Liver (tissue), 3 donors: ENCODE data around the gene AGTPBP1.

ENCODE experiments used
- EGR1 ChIP-seq, 2 donors: IDR thresholded peaks; 2 replicates each; pipeline ENCODE4 v1.6.1; 2016 to 2018; ENCODE audit warnings: antibody characterized with exemption in 2 of 2, low read depth in 2 of 2
- FOXA2 ChIP-seq: IDR thresholded peaks from 2 replicates; pipeline ENCODE4 v1.6.1; 2016; ENCODE audit warnings: antibody characterized with exemption
- HNF4A ChIP-seq, 2 donors: conservative IDR thresholded peaks; 2 replicates each; pipeline ENCODE4 v1.6.1; 2016; ENCODE audit warnings: antibody characterized with exemption in 2 of 2, mild to moderate bottlenecking in 2 of 2
- JUND ChIP-seq, 2 donors: IDR thresholded peaks; 2 replicates each; pipeline ENCODE4 v1.6.1; 2016; ENCODE audit warnings: antibody characterized with exemption in 2 of 2
- NR2F2 ChIP-seq: IDR thresholded peaks from 2 replicates; pipeline ENCODE4 v1.6.1; 2016; ENCODE audit warnings: antibody characterized with exemption
- RAD21 ChIP-seq, 2 donors: IDR thresholded peaks; 2 replicates each; pipeline ENCODE4 v1.6.1; 2016; ENCODE audit warnings: antibody characterized with exemption in 2 of 2, mild to moderate bottlenecking in 2 of 2
- YY1 ChIP-seq: IDR thresholded peaks from 2 replicates; pipeline ENCODE4 v1.6.1; 2016; ENCODE audit warnings: antibody characterized with exemption, mild to moderate bottlenecking
- TF ChIP-seq, protein P1 (sequence below): fragments of 150-350 bp; IDR thresholded peaks from 2 replicates; pipeline ENCODE4 v1.5.1; 2017; ENCODE audit warnings: improper control_type of control experiment, low read depth, low read length; ENCODE audit not compliant: missing input control
- TF ChIP-seq, protein P2 (sequence below): IDR thresholded peaks from 2 replicates; pipeline ENCODE4 v1.6.1; 2016; ENCODE audit warnings: antibody characterized with exemption, mild to moderate bottlenecking
- TF ChIP-seq, protein P3 (sequence below): IDR thresholded peaks from 2 replicates; pipeline ENCODE4 v1.6.1; 2016; ENCODE audit warnings: antibody characterized with exemption
- donor health status: healthy.
- donor health status: healthy.

DNA sequence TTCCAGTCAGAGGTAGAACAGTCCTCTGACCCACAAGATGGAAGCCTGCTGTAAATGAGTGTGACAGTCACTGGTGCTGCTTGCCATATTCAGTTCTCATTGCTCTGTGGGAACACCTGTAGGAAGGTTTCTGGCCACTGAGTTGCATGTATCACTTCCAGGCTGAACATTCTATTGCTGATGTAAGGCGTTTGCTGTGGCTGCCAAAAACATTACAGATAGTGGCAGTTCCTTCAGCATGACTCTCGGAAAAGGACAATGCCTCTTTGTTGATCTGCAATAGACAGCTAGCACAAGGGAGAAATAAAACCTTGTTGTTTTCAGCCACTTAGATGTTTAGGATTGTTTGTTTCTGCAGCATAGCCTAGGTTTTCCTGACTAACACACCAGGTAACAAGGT is 217.2 kb downstream of the AGTPBP1 start:
- TF ChIP-seq, protein P1, sequence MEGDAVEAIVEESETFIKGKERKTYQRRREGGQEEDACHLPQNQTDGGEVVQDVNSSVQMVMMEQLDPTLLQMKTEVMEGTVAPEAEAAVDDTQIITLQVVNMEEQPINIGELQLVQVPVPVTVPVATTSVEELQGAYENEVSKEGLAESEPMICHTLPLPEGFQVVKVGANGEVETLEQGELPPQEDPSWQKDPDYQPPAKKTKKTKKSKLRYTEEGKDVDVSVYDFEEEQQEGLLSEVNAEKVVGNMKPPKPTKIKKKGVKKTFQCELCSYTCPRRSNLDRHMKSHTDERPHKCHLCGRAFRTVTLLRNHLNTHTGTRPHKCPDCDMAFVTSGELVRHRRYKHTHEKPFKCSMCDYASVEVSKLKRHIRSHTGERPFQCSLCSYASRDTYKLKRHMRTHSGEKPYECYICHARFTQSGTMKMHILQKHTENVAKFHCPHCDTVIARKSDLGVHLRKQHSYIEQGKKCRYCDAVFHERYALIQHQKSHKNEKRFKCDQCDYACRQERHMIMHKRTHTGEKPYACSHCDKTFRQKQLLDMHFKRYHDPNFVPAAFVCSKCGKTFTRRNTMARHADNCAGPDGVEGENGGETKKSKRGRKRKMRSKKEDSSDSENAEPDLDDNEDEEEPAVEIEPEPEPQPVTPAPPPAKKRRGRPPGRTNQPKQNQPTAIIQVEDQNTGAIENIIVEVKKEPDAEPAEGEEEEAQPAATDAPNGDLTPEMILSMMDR = no peak
- TF ChIP-seq JUND (IDR thresholded peaks at IDR 0.05) (no peak), YY1 (no peak), FOXA2 (no peak), HNF4A (conservative IDR thresholded peaks at IDR 0.05) (no peak), RAD21 (IDR thresholded peaks at IDR 0.05) (no peak), EGR1 (IDR thresholded peaks at IDR 0.05; ENCODE audit: low read depth in 2 of 2) (no peak), NR2F2 (no peak)
- TF ChIP-seq, protein P2, sequence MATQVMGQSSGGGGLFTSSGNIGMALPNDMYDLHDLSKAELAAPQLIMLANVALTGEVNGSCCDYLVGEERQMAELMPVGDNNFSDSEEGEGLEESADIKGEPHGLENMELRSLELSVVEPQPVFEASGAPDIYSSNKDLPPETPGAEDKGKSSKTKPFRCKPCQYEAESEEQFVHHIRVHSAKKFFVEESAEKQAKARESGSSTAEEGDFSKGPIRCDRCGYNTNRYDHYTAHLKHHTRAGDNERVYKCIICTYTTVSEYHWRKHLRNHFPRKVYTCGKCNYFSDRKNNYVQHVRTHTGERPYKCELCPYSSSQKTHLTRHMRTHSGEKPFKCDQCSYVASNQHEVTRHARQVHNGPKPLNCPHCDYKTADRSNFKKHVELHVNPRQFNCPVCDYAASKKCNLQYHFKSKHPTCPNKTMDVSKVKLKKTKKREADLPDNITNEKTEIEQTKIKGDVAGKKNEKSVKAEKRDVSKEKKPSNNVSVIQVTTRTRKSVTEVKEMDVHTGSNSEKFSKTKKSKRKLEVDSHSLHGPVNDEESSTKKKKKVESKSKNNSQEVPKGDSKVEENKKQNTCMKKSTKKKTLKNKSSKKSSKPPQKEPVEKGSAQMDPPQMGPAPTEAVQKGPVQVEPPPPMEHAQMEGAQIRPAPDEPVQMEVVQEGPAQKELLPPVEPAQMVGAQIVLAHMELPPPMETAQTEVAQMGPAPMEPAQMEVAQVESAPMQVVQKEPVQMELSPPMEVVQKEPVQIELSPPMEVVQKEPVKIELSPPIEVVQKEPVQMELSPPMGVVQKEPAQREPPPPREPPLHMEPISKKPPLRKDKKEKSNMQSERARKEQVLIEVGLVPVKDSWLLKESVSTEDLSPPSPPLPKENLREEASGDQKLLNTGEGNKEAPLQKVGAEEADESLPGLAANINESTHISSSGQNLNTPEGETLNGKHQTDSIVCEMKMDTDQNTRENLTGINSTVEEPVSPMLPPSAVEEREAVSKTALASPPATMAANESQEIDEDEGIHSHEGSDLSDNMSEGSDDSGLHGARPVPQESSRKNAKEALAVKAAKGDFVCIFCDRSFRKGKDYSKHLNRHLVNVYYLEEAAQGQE = no peak
- TF ChIP-seq, protein P3, sequence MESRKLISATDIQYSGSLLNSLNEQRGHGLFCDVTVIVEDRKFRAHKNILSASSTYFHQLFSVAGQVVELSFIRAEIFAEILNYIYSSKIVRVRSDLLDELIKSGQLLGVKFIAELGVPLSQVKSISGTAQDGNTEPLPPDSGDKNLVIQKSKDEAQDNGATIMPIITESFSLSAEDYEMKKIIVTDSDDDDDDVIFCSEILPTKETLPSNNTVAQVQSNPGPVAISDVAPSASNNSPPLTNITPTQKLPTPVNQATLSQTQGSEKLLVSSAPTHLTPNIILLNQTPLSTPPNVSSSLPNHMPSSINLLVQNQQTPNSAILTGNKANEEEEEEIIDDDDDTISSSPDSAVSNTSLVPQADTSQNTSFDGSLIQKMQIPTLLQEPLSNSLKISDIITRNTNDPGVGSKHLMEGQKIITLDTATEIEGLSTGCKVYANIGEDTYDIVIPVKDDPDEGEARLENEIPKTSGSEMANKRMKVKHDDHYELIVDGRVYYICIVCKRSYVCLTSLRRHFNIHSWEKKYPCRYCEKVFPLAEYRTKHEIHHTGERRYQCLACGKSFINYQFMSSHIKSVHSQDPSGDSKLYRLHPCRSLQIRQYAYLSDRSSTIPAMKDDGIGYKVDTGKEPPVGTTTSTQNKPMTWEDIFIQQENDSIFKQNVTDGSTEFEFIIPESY = no peak
